ENCODE measurements around the gene RTP1. TPM values are rescaled to one million over a fixed set of nuclear protein-coding genes. Genes with fewer than 3 reads are reported as not detected.
A peak's percentile ranks its signal among the peaks of the same experiment; 100 is the strongest.

The RTP1 gene
- total and polyA plus RNA-seq, 4 donors: not detected

DNA sequence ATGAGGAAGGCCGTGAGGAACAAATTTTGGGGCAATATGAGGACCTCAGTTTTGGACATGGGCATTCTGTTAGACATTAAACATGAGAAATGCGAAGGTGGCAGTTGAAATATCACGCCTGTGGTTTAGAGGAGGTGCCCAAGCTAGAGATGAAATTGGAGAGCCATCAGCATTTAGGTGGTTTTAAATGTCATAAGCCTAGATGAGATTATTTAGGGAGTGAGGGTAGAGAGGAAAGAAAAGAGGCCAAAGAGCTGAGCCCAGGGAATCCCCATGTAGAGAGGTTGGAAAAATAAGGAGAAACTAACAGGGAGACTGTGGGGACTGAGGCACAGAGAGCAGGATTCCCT lies 14.9 kb downstream of the RTP1 start:
- no peaks in the 10 kb centered on the region for H3K27me3 ChIP-seq (ENCODE audit: control insufficient read depth in 3 of 3, insufficient read depth in 3 of 3, low read length in 2 of 3)
- H3K9me3 ChIP-seq (ENCODE audit: control insufficient read depth in 4 of 4, insufficient read depth in 3 of 4, low read length in 3 of 4): peaks cover 0 to under 1% (median 0%) of the 10 kb centered on the region in 4 donors
- no peaks in the 10 kb centered on the region for H3K36me3 ChIP-seq (ENCODE audit: control insufficient read depth in 4 of 4, insufficient read depth in 4 of 4, low read length in 4 of 4)
- DNase-seq (no peak), ATAC-seq (ENCODE audit: insufficient read depth, low FRiP score) (no peak)
- H3K9ac ChIP-seq (ENCODE audit: insufficient read depth in 1 of 2, low read length in 2 of 2): no peak overlapping the region
- peaks cover 1 to 22% (median 7%) of the 10 kb centered on the region in 5 donors for H3K4me1 ChIP-seq (ENCODE audit: control insufficient read depth in 5 of 5, insufficient read depth in 5 of 5, low read length in 5 of 5)
- TF ChIP-seq, protein P1, sequence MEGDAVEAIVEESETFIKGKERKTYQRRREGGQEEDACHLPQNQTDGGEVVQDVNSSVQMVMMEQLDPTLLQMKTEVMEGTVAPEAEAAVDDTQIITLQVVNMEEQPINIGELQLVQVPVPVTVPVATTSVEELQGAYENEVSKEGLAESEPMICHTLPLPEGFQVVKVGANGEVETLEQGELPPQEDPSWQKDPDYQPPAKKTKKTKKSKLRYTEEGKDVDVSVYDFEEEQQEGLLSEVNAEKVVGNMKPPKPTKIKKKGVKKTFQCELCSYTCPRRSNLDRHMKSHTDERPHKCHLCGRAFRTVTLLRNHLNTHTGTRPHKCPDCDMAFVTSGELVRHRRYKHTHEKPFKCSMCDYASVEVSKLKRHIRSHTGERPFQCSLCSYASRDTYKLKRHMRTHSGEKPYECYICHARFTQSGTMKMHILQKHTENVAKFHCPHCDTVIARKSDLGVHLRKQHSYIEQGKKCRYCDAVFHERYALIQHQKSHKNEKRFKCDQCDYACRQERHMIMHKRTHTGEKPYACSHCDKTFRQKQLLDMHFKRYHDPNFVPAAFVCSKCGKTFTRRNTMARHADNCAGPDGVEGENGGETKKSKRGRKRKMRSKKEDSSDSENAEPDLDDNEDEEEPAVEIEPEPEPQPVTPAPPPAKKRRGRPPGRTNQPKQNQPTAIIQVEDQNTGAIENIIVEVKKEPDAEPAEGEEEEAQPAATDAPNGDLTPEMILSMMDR (IDR thresholded peaks at IDR 0.05; ENCODE audit: control extremely low read depth, extremely low read depth): no peak
- WGBS, 2 donors: 84 to 90% methylated on average over 3 of the region's 3 CpGs
- no peak overlapping the region for H3K4me3 ChIP-seq
- H3K27ac ChIP-seq (ENCODE audit: low read depth in 1 of 2, low read length in 1 of 2): no peak overlapping the region

- peaks cover 1 to 22% (median 7%) of the 10 kb centered on the region in 5 donors for H3K4me1 ChIP-seq (ENCODE audit: control insufficient read depth in 5 of 5, insufficient read depth in 5 of 5, low read length in 5 of 5)
- TF ChIP-seq, protein P1 (IDR thresholded peaks at IDR 0.05; ENCODE audit: control extremely low read depth, extremely low read depth): no peak
- no peak overlapping the region for H3K4me3 ChIP-seq
- no peaks in the 10 kb centered on the region for H3K36me3 ChIP-seq (ENCODE audit: control insufficient read depth in 4 of 4, insufficient read depth in 4 of 4, low read length in 4 of 4)
- ATAC-seq (ENCODE audit: insufficient read depth, low FRiP score) (no peak), DNase-seq (peak; percentile 54 to 67 (median 63))
- H3K27ac ChIP-seq (ENCODE audit: low read depth in 1 of 2, low read length in 1 of 2): no peak overlapping the region
- no peak overlapping the region for H3K9ac ChIP-seq (ENCODE audit: insufficient read depth in 1 of 2, low read length in 2 of 2)
- WGBS, 2 donors: 63 to 76% methylated on average over 4 of the region's 4 CpGs
- H3K9me3 ChIP-seq (ENCODE audit: control insufficient read depth in 4 of 4, insufficient read depth in 3 of 4, low read length in 3 of 4): no peaks in the 10 kb centered on the region
- H3K27me3 ChIP-seq (ENCODE audit: control insufficient read depth in 3 of 3, insufficient read depth in 3 of 3, low read length in 2 of 3): no peaks in the 10 kb centered on the region
These were observed 15.4 kb downstream of the RTP1 start for GRCh38 chr3:187212705-187213104.

DNA sequence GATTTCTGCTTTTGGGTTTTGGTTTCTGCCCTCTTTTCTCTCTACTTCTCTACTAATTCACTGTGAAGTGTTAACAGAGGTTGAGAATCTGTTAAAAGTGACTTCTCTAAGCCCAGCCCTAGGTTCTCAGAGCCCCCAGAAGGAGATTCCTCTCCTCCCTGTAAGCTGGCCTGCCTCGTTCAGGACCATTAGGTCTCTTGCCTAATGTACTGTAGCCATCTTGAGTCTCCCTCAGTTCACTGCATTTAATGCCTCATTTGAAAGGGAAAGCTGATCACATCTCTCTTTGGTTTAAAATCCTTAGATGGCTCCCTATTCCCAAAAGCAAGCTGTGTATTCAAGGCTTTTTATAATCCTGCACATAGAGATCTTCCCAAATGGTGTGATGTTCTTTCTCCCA lies 16.3 kb downstream of the RTP1 start:
- ATAC-seq (ENCODE audit: insufficient read depth, low FRiP score): no peak
- Histone ChIP-seq H3K4me1 (ENCODE audit: control insufficient read depth in 5 of 5, insufficient read depth in 5 of 5, low read length in 5 of 5) (peaks cover 0 to 22% (median 7%) of the 10 kb centered on the region in 5 donors), H3K27me3 (ENCODE audit: control insufficient read depth in 3 of 3, insufficient read depth in 3 of 3, low read length in 2 of 3) (no peaks in the 10 kb centered on the region), H3K27ac (ENCODE audit: low read depth in 1 of 2, low read length in 1 of 2) (no peak overlapping the region), H3K4me3 (no peak overlapping the region), H3K9ac (ENCODE audit: insufficient read depth in 1 of 2, low read length in 2 of 2) (no peak overlapping the region), H3K9me3 (ENCODE audit: control insufficient read depth in 4 of 4, insufficient read depth in 3 of 4, low read length in 3 of 4) (no peaks in the 10 kb centered on the region), H3K36me3 (ENCODE audit: control insufficient read depth in 4 of 4, insufficient read depth in 4 of 4, low read length in 4 of 4) (no peaks in the 10 kb centered on the region)
- 84 to 88% methylated on average over 1 of the region's 1 CpG for WGBS, 2 donors
- TF ChIP-seq, protein P1 (IDR thresholded peaks at IDR 0.05; ENCODE audit: control extremely low read depth, extremely low read depth): no peak
- DNase-seq: no peak

GRCh38 chr3:187215460-187215859 lies 18.2 kb downstream of the RTP1 start:
- no peak for DNase-seq
- no peak overlapping the region for H3K27ac ChIP-seq (ENCODE audit: low read depth in 1 of 2, low read length in 1 of 2)
- 94 to 95% methylated on average over 5 of the region's 5 CpGs for WGBS, 2 donors

More at GRCh38 chr3:187215460-187215859, 18.2 kb downstream of the RTP1 start:
- no peak for ATAC-seq (ENCODE audit: insufficient read depth, low FRiP score)
- Histone ChIP-seq H3K27me3 (ENCODE audit: control insufficient read depth in 3 of 3, insufficient read depth in 3 of 3, low read length in 2 of 3) (no peaks in the 10 kb centered on the region), H3K9me3 (ENCODE audit: control insufficient read depth in 4 of 4, insufficient read depth in 3 of 4, low read length in 3 of 4) (no peaks in the 10 kb centered on the region), H3K4me1 (ENCODE audit: control insufficient read depth in 5 of 5, insufficient read depth in 5 of 5, low read length in 5 of 5) (peaks cover 0 to 10% (median 4%) of the 10 kb centered on the region in 5 donors), H3K4me3 (no peak overlapping the region), H3K36me3 (ENCODE audit: control insufficient read depth in 4 of 4, insufficient read depth in 4 of 4, low read length in 4 of 4) (no peaks in the 10 kb centered on the region), H3K9ac (ENCODE audit: insufficient read depth in 1 of 2, low read length in 2 of 2) (no peak overlapping the region)
- TF ChIP-seq, protein P1 (IDR thresholded peaks at IDR 0.05; ENCODE audit: control extremely low read depth, extremely low read depth): no peak
